Trophoblast cell (in vitro differentiated cells and primary cell): Measurements from ENCODE around the gene C4orf36.

ENCODE experiments used
- DNase-seq, 2 donors: peaks; one replicate each; pipeline ENCODE4 v3.0.0-alpha.2; 2016
- H2AFZ ChIP-seq: 2 replicates; pipeline ENCODE4 v1.6.1; 2013; ENCODE audit warnings: low read length, moderate library complexity, mild to moderate bottlenecking; ENCODE audit not compliant: insufficient read depth, poor library complexity
- H2AK5ac ChIP-seq: 2 replicates; pipeline ENCODE4 v1.6.1; 2013; ENCODE audit warnings: mild to moderate bottlenecking, low read length
- H2BK120ac ChIP-seq: 2 replicates; pipeline ENCODE4 v1.6.1; 2013; ENCODE audit warnings: low read length, mild to moderate bottlenecking, moderate library complexity; ENCODE audit not compliant: insufficient read depth, poor library complexity
- H2BK12ac ChIP-seq: 2 replicates; pipeline ENCODE4 v1.6.1; 2013; ENCODE audit warnings: mild to moderate bottlenecking, low read length, moderate library complexity
- H2BK5ac ChIP-seq: 2 replicates; pipeline ENCODE4 v1.6.1; 2013; ENCODE audit warnings: low read length, low read depth, moderate library complexity, mild to moderate bottlenecking; ENCODE audit not compliant: poor library complexity
- H3K14ac ChIP-seq: 2 replicates; pipeline ENCODE4 v1.6.1; 2013; ENCODE audit warnings: mild to moderate bottlenecking, low read length
- H3K18ac ChIP-seq: 2 replicates; pipeline ENCODE4 v1.6.1; 2013; ENCODE audit warnings: mild to moderate bottlenecking, low read length
- H3K23ac ChIP-seq: 2 replicates; pipeline ENCODE4 v1.6.1; 2013; ENCODE audit warnings: low read length
- H3K27ac ChIP-seq: 2 replicates; pipeline ENCODE4 v1.5.1; 2013; ENCODE audit warnings: low read depth, mild to moderate bottlenecking, inconsistent platforms, low read length, moderate library complexity
- H3K27me3 ChIP-seq: 2 replicates; pipeline ENCODE4 v1.6.1; 2013; ENCODE audit warnings: inconsistent platforms, mild to moderate bottlenecking, low read length, moderate library complexity; ENCODE audit not compliant: insufficient read depth
- H3K36me3 ChIP-seq, 2 experiments: 1 replicate in 1 of 2; 2 replicates in 1 of 2; pipeline ENCODE4 v1.6.1; 2013; ENCODE audit warnings: low read length in 2 of 2, mild to moderate bottlenecking in 2 of 2, moderate library complexity in 1 of 2; ENCODE audit not compliant: insufficient read depth in 2 of 2, control insufficient read depth in 1 of 2
- H3K4ac ChIP-seq: 2 replicates; pipeline ENCODE4 v1.6.1; 2013; ENCODE audit warnings: low read depth, mild to moderate bottlenecking, low read length, moderate library complexity
- H3K4me1 ChIP-seq, 2 experiments: 1 replicate in 1 of 2; 2 replicates in 1 of 2; pipeline ENCODE4 v1.6.1; 2013; ENCODE audit warnings: low read length in 2 of 2, mild to moderate bottlenecking in 2 of 2, moderate library complexity in 1 of 2; ENCODE audit not compliant: insufficient read depth in 2 of 2, control insufficient read depth in 1 of 2
- H3K4me2 ChIP-seq: 2 replicates; pipeline ENCODE4 v1.6.1; 2013; ENCODE audit warnings: inconsistent platforms, mild to moderate bottlenecking, low read length, moderate library complexity
- H3K4me3 ChIP-seq: 2 replicates; pipeline ENCODE4 v1.5.1; 2013; ENCODE audit warnings: mild to moderate bottlenecking, low read depth, low read length, inconsistent platforms
- H3K79me1 ChIP-seq: one replicate; pipeline ENCODE4 v1.6.1; 2013; ENCODE audit warnings: low read length
- H3K79me2 ChIP-seq: 2 replicates; pipeline ENCODE4 v1.6.1; 2013; ENCODE audit warnings: low read length, mild to moderate bottlenecking; ENCODE audit not compliant: control insufficient read depth, insufficient read depth, poor library complexity
- H3K9ac ChIP-seq: 2 replicates; pipeline ENCODE4 v1.6.1; 2013; ENCODE audit warnings: mild to moderate bottlenecking, low read length
- H3K9me3 ChIP-seq: 2 replicates; pipeline ENCODE4 v1.6.1; 2013; ENCODE audit warnings: low read depth, mild to moderate bottlenecking, control low read depth, inconsistent platforms, low read length; ENCODE audit not compliant: insufficient read depth
- H4K12ac ChIP-seq: 2 replicates; pipeline ENCODE4 v1.6.1; 2013; ENCODE audit warnings: low read depth, mild to moderate bottlenecking, low read length, moderate library complexity
- H4K8ac ChIP-seq: 2 replicates; pipeline ENCODE4 v1.6.1; 2013; ENCODE audit warnings: low read depth, mild to moderate bottlenecking, low read length, moderate library complexity
- H4K91ac ChIP-seq: one replicate; pipeline ENCODE4 v1.6.1; 2013; ENCODE audit warnings: low read depth, mild to moderate bottlenecking, low read length, moderate library complexity
- WGBS: extraction: QIAGEN DNeasy Blood & Tissue Kit; methylation state at CpG from one replicate; pipeline ENCODE4 v1.1.7; 2013; ENCODE audit warnings: missing lambda C conversion rate; ENCODE audit not compliant: insufficient read length, insufficient coverage; ENCODE audit errors: extremely low coverage; 5-methylcytosine and 5-hydroxymethylcytosine counted together

The C4orf36 gene

DNA sequence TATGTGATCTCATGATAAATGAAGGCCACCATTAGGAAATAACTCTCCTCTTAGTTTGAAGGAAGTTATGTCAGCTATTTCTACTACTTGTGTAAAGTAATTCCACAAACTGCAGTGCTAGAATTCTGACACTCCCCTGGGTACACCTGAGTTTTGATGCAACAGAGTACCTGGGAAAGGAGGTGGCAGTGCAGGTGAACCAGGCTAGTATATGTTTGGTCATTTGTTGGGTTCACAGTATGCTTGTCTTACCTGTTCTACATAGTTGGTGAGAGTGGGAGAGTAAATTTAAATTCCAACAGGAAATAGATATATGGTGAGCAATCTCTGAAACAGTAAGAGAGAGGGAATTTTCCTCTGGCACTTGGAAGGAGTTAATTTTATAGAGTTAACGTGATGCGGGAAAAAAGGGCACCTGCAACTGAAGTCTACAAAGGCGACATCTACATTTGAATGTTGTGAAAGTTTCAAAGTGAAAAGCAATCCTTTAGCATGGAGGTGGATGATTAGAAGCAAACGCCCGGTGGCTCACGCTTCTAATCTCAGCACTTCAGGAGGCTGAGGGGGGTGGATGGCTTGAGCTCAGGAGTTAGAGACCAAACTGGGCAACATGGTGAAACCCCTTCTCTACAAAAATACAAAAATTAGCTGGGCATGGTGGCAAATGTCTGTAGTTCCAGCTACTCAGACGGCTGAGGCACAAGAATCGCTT is 34.7 kb downstream of the C4orf36 start:
- peak; percentile 30 to 76 for DNase-seq
- no peak overlapping the region for H3K9ac ChIP-seq
- no peaks in the 10 kb centered on the region for H3K79me2 ChIP-seq

DNA sequence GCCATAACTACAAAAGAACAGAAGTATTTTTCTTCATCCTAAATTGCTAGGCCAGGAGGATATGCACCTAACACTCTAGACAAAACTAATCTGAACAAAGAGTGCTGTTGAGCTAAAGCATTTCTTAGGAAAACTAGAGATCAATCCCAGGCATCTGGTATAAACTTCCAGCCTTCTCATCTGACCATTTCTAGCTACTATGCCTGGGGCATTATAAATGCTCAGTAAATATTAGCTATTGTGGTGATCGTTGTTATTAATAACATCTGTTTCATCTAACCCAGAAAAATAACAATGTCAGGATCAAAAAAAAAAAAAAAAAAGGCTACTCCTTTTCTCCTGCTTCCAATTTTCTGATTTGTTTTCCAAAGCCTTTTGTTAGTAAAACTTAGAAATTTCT is 35.3 kb downstream of the C4orf36 start:
- H3K9ac ChIP-seq, result no peak overlapping the region
- no peak overlapping the region for H2BK120ac ChIP-seq
- H3K4ac ChIP-seq, result no peak overlapping the region
- no peak for DNase-seq
- H3K9me3 ChIP-seq, result no peaks in the 10 kb centered on the region
- H4K91ac ChIP-seq, result no peak overlapping the region
- no peak overlapping the region for H3K14ac ChIP-seq
- H4K8ac ChIP-seq, result no peak overlapping the region
- H3K23ac ChIP-seq, result no peak overlapping the region
- no peaks in the 10 kb centered on the region for H3K36me3 ChIP-seq
- no peak overlapping the region for H2BK5ac ChIP-seq
- no peak overlapping the region for H4K12ac ChIP-seq
- no peaks in the 10 kb centered on the region for H3K79me1 ChIP-seq
- H3K27me3 ChIP-seq, result no peaks in the 10 kb centered on the region
- H3K79me2 ChIP-seq, result no peaks in the 10 kb centered on the region
- no peak overlapping the region for H2BK12ac ChIP-seq
- WGBS, result no CpG with 5 or more reads among the region's 1 CpG
- H2AK5ac ChIP-seq, result no peak overlapping the region
- peaks cover 2 to 3% of the 10 kb centered on the region in 2 experiments for H3K4me1 ChIP-seq
- H3K4me3 ChIP-seq, result no peak overlapping the region
- no peak overlapping the region for H3K4me2 ChIP-seq
- H3K18ac ChIP-seq, result no peak overlapping the region
- H2AFZ ChIP-seq, result no peak overlapping the region
- no peak overlapping the region for H3K27ac ChIP-seq

More for the DNA sequence above, 34.7 kb downstream of the C4orf36 start:
- Histone ChIP-seq H3K4me2 (no peak overlapping the region), H3K79me1 (no peaks in the 10 kb centered on the region), H3K14ac (no peak overlapping the region), H3K36me3 (no peaks in the 10 kb centered on the region), H3K9me3 (no peaks in the 10 kb centered on the region), H3K4me1 (peaks cover 2 to 3% of the 10 kb centered on the region in 2 experiments), H2BK12ac (no peak overlapping the region), H3K18ac (no peak overlapping the region), H4K12ac (no peak overlapping the region), H3K23ac (no peak overlapping the region), H3K27ac (no peak overlapping the region), H2BK120ac (no peak overlapping the region), H3K4me3 (no peak overlapping the region), H2BK5ac (no peak overlapping the region), H4K91ac (no peak overlapping the region), H2AFZ (no peak overlapping the region), H2AK5ac (no peak overlapping the region), H4K8ac (no peak overlapping the region), H3K27me3 (no peaks in the 10 kb centered on the region), H3K4ac (no peak overlapping the region)
- no CpG with 5 or more reads among the region's 8 CpGs for WGBS

DNA sequence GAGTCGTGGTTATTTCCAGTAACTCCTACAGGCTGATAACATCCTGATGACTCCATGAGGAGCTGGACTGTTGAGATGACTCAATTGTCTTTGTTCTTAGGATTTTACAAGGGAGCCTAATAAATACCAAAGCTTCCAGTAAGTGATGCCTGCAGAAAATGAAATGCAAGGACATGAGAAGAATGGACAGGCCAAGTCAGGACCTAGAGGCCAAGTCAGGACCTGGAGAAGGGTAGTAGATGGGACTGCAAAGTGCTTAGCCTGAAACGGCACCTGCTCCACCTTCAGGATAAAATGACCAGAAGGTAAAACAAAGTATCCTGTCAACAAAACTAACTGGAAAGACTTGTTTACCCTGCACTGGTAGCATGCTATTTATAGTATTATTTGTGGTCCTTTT is 36.6 kb downstream of the C4orf36 start:
- no peak overlapping the region for H2AFZ ChIP-seq
- no peak overlapping the region for H3K14ac ChIP-seq
- no peak overlapping the region for H3K18ac ChIP-seq
- no peak overlapping the region for H4K12ac ChIP-seq
- no peak overlapping the region for H3K4me2 ChIP-seq
- no peak overlapping the region for H2BK12ac ChIP-seq
- H4K91ac ChIP-seq, result no peak overlapping the region
- no peak overlapping the region for H2BK120ac ChIP-seq
- H3K4ac ChIP-seq, result no peak overlapping the region
- no peak overlapping the region for H4K8ac ChIP-seq
- H3K79me2 ChIP-seq, result no peaks in the 10 kb centered on the region
- H3K27ac ChIP-seq, result no peak overlapping the region
- H3K27me3 ChIP-seq, result no peaks in the 10 kb centered on the region
- H3K4me1 ChIP-seq, result peaks cover 2 to 3% of the 10 kb centered on the region in 2 experiments
- H3K9ac ChIP-seq, result no peak overlapping the region
- no peak overlapping the region for H3K4me3 ChIP-seq
- no peak overlapping the region for H3K23ac ChIP-seq
- no peaks in the 10 kb centered on the region for H3K36me3 ChIP-seq
- no peak overlapping the region for H2BK5ac ChIP-seq
- no CpG with 5 or more reads among the region's 2 CpGs for WGBS
- H2AK5ac ChIP-seq, result no peak overlapping the region
- H3K9me3 ChIP-seq, result no peaks in the 10 kb centered on the region
- DNase-seq, result peak; percentile 89 to 92
- no peaks in the 10 kb centered on the region for H3K79me1 ChIP-seq

DNA sequence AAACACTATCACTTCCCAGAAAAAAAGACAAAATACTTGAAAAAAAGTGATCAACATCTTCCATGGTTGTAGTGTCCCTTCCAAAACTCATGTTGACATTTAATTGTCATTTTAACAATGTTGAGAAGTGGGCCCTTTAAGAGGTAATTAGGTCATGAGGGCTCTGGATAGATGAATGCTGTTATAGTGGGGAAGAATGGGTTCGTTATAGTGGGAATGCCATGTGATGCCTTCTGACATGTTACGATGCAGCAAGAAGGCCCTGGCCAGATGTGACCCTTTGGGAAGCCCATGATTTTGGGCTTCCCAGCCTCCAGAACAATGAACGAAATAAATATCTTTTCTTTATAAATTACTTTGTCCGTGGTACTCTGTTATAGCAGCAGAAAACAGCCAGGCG is 39.0 kb downstream of the C4orf36 start:
- Histone ChIP-seq H3K18ac (no peak overlapping the region), H3K9ac (no peak overlapping the region), H3K9me3 (no peaks in the 10 kb centered on the region), H3K36me3 (no peaks in the 10 kb centered on the region), H3K4me3 (no peak overlapping the region), H3K14ac (no peak overlapping the region), H3K4me2 (no peak overlapping the region), H4K12ac (no peak overlapping the region), H2AFZ (no peak overlapping the region), H3K27ac (no peak overlapping the region), H3K4me1 (peaks cover 8% of the 10 kb centered on the region in 2 experiments), H4K8ac (no peak overlapping the region), H4K91ac (no peak overlapping the region), H2BK12ac (no peak overlapping the region), H2BK120ac (no peak overlapping the region), H3K79me1 (peaks cover 2% of the 10 kb centered on the region), H3K4ac (no peak overlapping the region), H3K27me3 (no peaks in the 10 kb centered on the region), H3K23ac (no peak overlapping the region), H3K79me2 (no peaks in the 10 kb centered on the region), H2BK5ac (no peak overlapping the region), H2AK5ac (no peak overlapping the region)
- no peak for DNase-seq
- WGBS, result no CpG with 5 or more reads among the region's 5 CpGs
